Measurements from ENCODE around the gene GBX2.

GBX2 gene

DNA sequence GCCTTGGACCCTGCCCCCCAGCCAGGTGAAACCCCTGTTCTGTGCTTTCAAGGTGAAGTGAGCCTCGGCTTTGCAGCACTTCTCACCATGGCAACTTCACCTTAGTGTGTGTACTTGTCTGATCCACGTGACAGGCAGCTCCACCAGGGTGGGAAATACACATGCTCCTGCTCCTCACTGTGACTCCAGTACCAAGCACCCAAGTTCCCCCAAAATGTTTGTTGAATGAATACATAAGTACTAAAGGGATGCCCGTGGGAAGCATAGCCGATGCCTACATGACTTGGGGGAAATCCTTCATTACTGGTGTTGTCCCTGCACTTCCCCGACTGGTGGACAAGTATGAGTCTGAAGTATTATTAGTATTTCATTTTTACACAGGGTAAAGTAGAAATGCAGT is 41.8 kb upstream of the GBX2 start:
- ATAC-seq = no peak
- TF ChIP-seq, protein P1, sequence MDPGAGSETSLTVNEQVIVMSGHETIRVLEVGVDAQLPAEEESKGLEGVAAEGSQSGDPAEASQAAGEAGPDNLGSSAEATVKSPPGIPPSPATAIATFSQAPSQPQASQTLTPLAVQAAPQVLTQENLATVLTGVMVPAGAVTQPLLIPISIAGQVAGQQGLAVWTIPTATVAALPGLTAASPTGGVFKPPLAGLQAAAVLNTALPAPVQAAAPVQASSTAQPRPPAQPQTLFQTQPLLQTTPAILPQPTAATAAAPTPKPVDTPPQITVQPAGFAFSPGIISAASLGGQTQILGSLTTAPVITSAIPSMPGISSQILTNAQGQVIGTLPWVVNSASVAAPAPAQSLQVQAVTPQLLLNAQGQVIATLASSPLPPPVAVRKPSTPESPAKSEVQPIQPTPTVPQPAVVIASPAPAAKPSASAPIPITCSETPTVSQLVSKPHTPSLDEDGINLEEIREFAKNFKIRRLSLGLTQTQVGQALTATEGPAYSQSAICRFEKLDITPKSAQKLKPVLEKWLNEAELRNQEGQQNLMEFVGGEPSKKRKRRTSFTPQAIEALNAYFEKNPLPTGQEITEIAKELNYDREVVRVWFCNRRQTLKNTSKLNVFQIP (CRISPR knock-in tag; IDR thresholded peaks at IDR 0.05; ENCODE audit: borderline replicate concordance, low read depth) = no peak
- TF ChIP-seq RARB (CRISPR knock-in tag; IDR thresholded peaks at IDR 0.05) (no peak), ZFP30 (CRISPR knock-in tag; IDR thresholded peaks at IDR 0.05) (no peak), ZNF70 (CRISPR knock-in tag; IDR thresholded peaks at IDR 0.05) (no peak), PPARA (CRISPR knock-in tag; IDR thresholded peaks at IDR 0.05; ENCODE audit: borderline replicate concordance) (no peak), ZNF565 (CRISPR knock-in tag; conservative IDR thresholded peaks at IDR 0.05; ENCODE audit: low read depth) (no peak), ZC3H10 (CRISPR knock-in tag; IDR thresholded peaks at IDR 0.05) (no peak), ZFP3 (CRISPR knock-in tag; IDR thresholded peaks at IDR 0.05) (no peak), ESRRG (CRISPR knock-in tag; IDR thresholded peaks at IDR 0.05) (no peak), ARNTL (CRISPR knock-in tag; IDR thresholded peaks at IDR 0.05; ENCODE audit: borderline replicate concordance, low read depth) (no peak), ISL1 (CRISPR knock-in tag; IDR thresholded peaks at IDR 0.05) (no peak), PATZ1 (CRISPR knock-in tag; IDR thresholded peaks at IDR 0.05; ENCODE audit: borderline replicate concordance) (no peak)

GRCh38 chr2:236209535-236209934 is 41.3 kb upstream of the GBX2 start:
- TF ChIP-seq TCF4 (CRISPR knock-in tag; IDR thresholded peaks at IDR 0.05; ENCODE audit: borderline replicate concordance) (no peak), GLIS3 (CRISPR knock-in tag; IDR thresholded peaks at IDR 0.05) (no peak), OSR1 (CRISPR knock-in tag; IDR thresholded peaks at IDR 0.05) (no peak), ZNF565 (CRISPR knock-in tag; conservative IDR thresholded peaks at IDR 0.05; ENCODE audit: low read depth) (no peak), ISL1 (CRISPR knock-in tag; IDR thresholded peaks at IDR 0.05) (no peak)
- no peak for ATAC-seq

DNA sequence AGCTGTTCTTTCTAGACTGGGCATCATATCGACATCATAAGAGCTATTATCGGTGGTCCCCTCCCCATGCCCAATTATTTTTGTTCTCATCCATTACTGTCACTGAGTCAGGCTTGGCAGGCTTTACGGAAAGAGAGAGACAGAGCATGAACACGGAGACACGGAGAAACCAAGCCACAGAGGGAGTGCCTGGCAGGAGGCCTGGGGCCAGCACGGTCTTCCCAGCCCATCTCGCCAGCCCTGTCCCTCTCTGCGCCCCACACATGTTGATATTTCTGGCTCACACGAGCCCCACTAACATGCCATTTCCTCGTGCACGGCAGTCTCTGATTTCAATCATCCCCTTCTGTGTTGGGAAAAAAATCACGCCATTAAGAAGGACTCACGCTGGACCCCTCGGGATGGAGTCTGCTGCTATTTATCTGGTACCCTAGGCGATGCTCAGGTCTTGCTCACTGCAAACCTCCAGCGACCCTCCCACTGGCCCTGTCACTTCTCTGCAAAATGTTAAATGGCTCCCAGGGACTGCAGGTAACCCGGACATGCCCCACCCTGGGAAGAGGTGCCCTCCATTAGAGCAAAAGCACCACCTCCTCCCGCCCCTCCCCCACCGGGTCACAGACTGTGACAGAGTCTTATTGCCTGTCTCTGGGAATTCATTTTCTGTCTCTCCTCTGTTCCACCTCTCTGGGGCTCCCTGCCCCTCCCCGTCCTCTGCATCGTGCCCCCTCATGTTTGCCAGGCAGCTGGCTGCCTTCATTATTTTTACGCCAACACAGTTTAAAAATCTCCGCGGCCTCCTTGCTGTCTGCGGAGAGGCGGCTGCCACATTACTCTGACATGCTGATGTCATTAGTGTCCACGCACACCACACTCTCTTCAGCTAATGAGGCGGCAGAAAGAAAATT is 40.1 kb upstream of the GBX2 start:
- TF ChIP-seq, protein P2, sequence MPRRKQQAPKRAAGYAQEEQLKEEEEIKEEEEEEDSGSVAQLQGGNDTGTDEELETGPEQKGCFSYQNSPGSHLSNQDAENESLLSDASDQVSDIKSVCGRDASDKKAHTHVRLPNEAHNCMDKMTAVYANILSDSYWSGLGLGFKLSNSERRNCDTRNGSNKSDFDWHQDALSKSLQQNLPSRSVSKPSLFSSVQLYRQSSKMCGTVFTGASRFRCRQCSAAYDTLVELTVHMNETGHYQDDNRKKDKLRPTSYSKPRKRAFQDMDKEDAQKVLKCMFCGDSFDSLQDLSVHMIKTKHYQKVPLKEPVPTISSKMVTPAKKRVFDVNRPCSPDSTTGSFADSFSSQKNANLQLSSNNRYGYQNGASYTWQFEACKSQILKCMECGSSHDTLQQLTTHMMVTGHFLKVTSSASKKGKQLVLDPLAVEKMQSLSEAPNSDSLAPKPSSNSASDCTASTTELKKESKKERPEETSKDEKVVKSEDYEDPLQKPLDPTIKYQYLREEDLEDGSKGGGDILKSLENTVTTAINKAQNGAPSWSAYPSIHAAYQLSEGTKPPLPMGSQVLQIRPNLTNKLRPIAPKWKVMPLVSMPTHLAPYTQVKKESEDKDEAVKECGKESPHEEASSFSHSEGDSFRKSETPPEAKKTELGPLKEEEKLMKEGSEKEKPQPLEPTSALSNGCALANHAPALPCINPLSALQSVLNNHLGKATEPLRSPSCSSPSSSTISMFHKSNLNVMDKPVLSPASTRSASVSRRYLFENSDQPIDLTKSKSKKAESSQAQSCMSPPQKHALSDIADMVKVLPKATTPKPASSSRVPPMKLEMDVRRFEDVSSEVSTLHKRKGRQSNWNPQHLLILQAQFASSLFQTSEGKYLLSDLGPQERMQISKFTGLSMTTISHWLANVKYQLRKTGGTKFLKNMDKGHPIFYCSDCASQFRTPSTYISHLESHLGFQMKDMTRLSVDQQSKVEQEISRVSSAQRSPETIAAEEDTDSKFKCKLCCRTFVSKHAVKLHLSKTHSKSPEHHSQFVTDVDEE (CRISPR knock-in tag; IDR thresholded peaks at IDR 0.05) = no peak
- TF ChIP-seq, protein P3, sequence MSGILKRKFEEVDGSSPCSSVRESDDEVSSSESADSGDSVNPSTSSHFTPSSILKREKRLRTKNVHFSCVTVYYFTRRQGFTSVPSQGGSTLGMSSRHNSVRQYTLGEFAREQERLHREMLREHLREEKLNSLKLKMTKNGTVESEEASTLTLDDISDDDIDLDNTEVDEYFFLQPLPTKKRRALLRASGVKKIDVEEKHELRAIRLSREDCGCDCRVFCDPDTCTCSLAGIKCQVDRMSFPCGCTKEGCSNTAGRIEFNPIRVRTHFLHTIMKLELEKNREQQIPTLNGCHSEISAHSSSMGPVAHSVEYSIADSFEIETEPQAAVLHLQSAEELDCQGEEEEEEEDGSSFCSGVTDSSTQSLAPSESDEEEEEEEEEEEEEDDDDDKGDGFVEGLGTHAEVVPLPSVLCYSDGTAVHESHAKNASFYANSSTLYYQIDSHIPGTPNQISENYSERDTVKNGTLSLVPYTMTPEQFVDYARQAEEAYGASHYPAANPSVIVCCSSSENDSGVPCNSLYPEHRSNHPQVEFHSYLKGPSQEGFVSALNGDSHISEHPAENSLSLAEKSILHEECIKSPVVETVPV (CRISPR knock-in tag; IDR thresholded peaks at IDR 0.05) = no peak
- TF ChIP-seq ISL1 (CRISPR knock-in tag; IDR thresholded peaks at IDR 0.05) = no peak
- no peak for TF ChIP-seq SNAI2 (CRISPR knock-in tag; IDR thresholded peaks at IDR 0.05)
- TF ChIP-seq PPARA (CRISPR knock-in tag; IDR thresholded peaks at IDR 0.05; ENCODE audit: borderline replicate concordance) = no peak
- TF ChIP-seq GLIS3 (CRISPR knock-in tag; IDR thresholded peaks at IDR 0.05) = no peak
- TF ChIP-seq ZNF565 (CRISPR knock-in tag; conservative IDR thresholded peaks at IDR 0.05; ENCODE audit: low read depth) = no peak
- TF ChIP-seq CSDC2 (CRISPR knock-in tag; IDR thresholded peaks at IDR 0.05) = no peak
- TF ChIP-seq ZNF70 (CRISPR knock-in tag; IDR thresholded peaks at IDR 0.05) = no peak
- no peak for TF ChIP-seq ZFP30 (CRISPR knock-in tag; IDR thresholded peaks at IDR 0.05)
- no peak for TF ChIP-seq PATZ1 (CRISPR knock-in tag; IDR thresholded peaks at IDR 0.05; ENCODE audit: borderline replicate concordance)
- no peak for TF ChIP-seq ZFP3 (CRISPR knock-in tag; IDR thresholded peaks at IDR 0.05)
- no peak for TF ChIP-seq ESRRG (CRISPR knock-in tag; IDR thresholded peaks at IDR 0.05)
- no peak for TF ChIP-seq ZNF8 (CRISPR knock-in tag; IDR thresholded peaks at IDR 0.05)
- TF ChIP-seq TCF4 (CRISPR knock-in tag; IDR thresholded peaks at IDR 0.05; ENCODE audit: borderline replicate concordance) = no peak
- no peak for TF ChIP-seq OSR1 (CRISPR knock-in tag; IDR thresholded peaks at IDR 0.05)
- TF ChIP-seq, protein P1 (CRISPR knock-in tag; IDR thresholded peaks at IDR 0.05; ENCODE audit: borderline replicate concordance, low read depth) = no peak
- no peak for TF ChIP-seq CREB5 (CRISPR knock-in tag; IDR thresholded peaks at IDR 0.05; ENCODE audit: low read depth)
- ATAC-seq = no peak
